HG02763 (cell line): ENCODE measurements around the gene MTX3.

Experiments used
- ATAC-seq: cut with Tn5 transposase; IDR thresholded peaks from one replicate; pipeline ENCODE4 v1.9.1; 2021; ENCODE audit warnings: mild to moderate bottlenecking, moderate library complexity; ENCODE audit not compliant: unreplicated experiment

The MTX3 gene

GRCh38 chr5:79936002-79936645, 54.9 kb downstream of the MTX3 start:
- ATAC-seq = no peak

GRCh38 chr5:79934681-79935080, 56.4 kb downstream of the MTX3 start:
- ATAC-seq = no peak

- ATAC-seq = no peak
These were observed 58.3 kb downstream of the MTX3 start for GRCh38 chr5:79932510-79933504.

GRCh38 chr5:79931866-79932265, 59.2 kb downstream of the MTX3 start:
- no peak for ATAC-seq

GRCh38 chr5:79931409-79931808, 59.7 kb downstream of the MTX3 start:
- no peak for ATAC-seq

GRCh38 chr5:79929095-79929494, 62.0 kb downstream of the MTX3 start:
- no peak for ATAC-seq
